IPS DF 4.7 (cell line): ENCODE data around the gene CENPO.

Experiments used
- DNase-seq: peaks from one replicate; pipeline ENCODE4 v3.0.0-alpha.2; 2013; ENCODE audit warnings: low spot score; ENCODE audit errors: extremely low read depth

The CENPO gene

GRCh38 chr2:24859968-24860600 lies 66.9 kb downstream of the CENPO start:
- DNase-seq = no peak

- no peak for DNase-seq
Measured at GRCh38 chr2:24860631-24861030, 67.4 kb downstream of the CENPO start.

GRCh38 chr2:24861500-24861899 lies 68.3 kb downstream of the CENPO start:
- no peak for DNase-seq

GRCh38 chr2:24863641-24864040 lies 70.4 kb downstream of the CENPO start:
- DNase-seq = no peak

- DNase-seq = no peak
Measured at GRCh38 chr2:24866946-24867345, 73.7 kb downstream of the CENPO start.

GRCh38 chr2:24870440-24870839 lies 77.2 kb downstream of the CENPO start:
- no peak for DNase-seq

GRCh38 chr2:24870891-24871705 lies 77.9 kb downstream of the CENPO start:
- DNase-seq = no peak

GRCh38 chr2:24871852-24872333 lies 78.7 kb downstream of the CENPO start:
- DNase-seq = no peak
